ENCODE results near the gene OR52B4. TPM values are rescaled to one million over a fixed set of nuclear protein-coding genes. Genes with fewer than 3 reads are reported as not detected.
A peak's percentile ranks its signal among the peaks of the same experiment; 100 is the strongest.

OR52B4 gene
- total RNA-seq, 4 donors from 2014 or later: 1.5 TPM; not detected in 3

GRCh38 chr11:4393209-4393857 lies 25.1 kb upstream of the OR52B4 start, which contains the start of gene TRIM21:
Gene TRIM21 (minus strand): TSS chr11:4393702. CDS start chr11:4390409, 3,293 bp downstream.
- WGBS, 2 donors: 0 to 1% methylated on average over 13 of the region's 13 CpGs
- H3K4me3 ChIP-seq: peak within 1 kb of the TSS; percentile 66 to 91 (median 78)
- TF ChIP-seq POLR2A (IDR thresholded peaks at IDR 0.05) (peak in 1 of 2 donors; percentile 59), CTCF (IDR thresholded peaks at IDR 0.05) (no peak), EP300 (IDR thresholded peaks at IDR 0.05) (peak in 1 of 2 donors; percentile 68)

GRCh38 chr11:4388221-4388620 lies 20.0 kb upstream of the OR52B4 start:
- no peaks in the 10 kb centered on the region for H3K27me3 ChIP-seq
- WGBS, 2 donors: 93 to 96% methylated on average over 2 of the region's 2 CpGs
- H3K27ac ChIP-seq: no peak overlapping the region
- DNase-seq (ENCODE audit: low spot score in 2 of 2): no peak
- peaks cover 0 to 17% (median 0%) of the 10 kb centered on the region in 4 donors for H3K4me1 ChIP-seq
- H3K36me3 ChIP-seq: peaks cover 0 to 76% (median 20%) of the 10 kb centered on the region in 3 donors
- TF ChIP-seq CTCF (IDR thresholded peaks at IDR 0.05) (no peak), POLR2A (IDR thresholded peaks at IDR 0.05) (no peak), EP300 (IDR thresholded peaks at IDR 0.05) (no peak)
- H3K9me3 ChIP-seq: no peaks in the 10 kb centered on the region
- no peak overlapping the region for H3K4me3 ChIP-seq

More at GRCh38 chr11:4393209-4393857, 25.1 kb upstream of the OR52B4 start, which contains the start of gene TRIM21:
- peak within 1 kb of the TSS; percentile 45 to 92 (median 88) for H3K27ac ChIP-seq
- DNase-seq (ENCODE audit: low spot score in 2 of 2): peak; percentile 66 to 86
- H3K4me1 ChIP-seq: peaks cover 0 to 21% (median 0%) of the 10 kb centered on the region in 4 donors
- H3K36me3 ChIP-seq: peaks cover 0 to 25% (median 9%) of the 10 kb centered on the region in 3 donors
- peaks cover 0 to 1% (median 0%) of the 10 kb centered on the region in 4 donors for H3K9me3 ChIP-seq
- no peaks in the 10 kb centered on the region for H3K27me3 ChIP-seq

- no peak overlapping the region for H3K27ac ChIP-seq
- no peaks in the 10 kb centered on the region for H3K4me1 ChIP-seq
- DNase-seq (ENCODE audit: low spot score in 2 of 2): no peak
- 93 to 94% methylated on average over 3 of the region's 3 CpGs for WGBS, 2 donors
- H3K27me3 ChIP-seq: no peaks in the 10 kb centered on the region
- H3K9me3 ChIP-seq: no peaks in the 10 kb centered on the region
- TF ChIP-seq CTCF (IDR thresholded peaks at IDR 0.05) (no peak), POLR2A (IDR thresholded peaks at IDR 0.05) (no peak), EP300 (IDR thresholded peaks at IDR 0.05) (no peak)
- H3K4me3 ChIP-seq: no peak overlapping the region
- peaks cover 0 to 86% (median 20%) of the 10 kb centered on the region in 3 donors for H3K36me3 ChIP-seq
Measured at GRCh38 chr11:4385978-4386740, 18.0 kb upstream of the OR52B4 start.

GRCh38 chr11:4381901-4382300 lies 13.7 kb upstream of the OR52B4 start:
- H3K4me3 ChIP-seq: no peak overlapping the region
- TF ChIP-seq CTCF (IDR thresholded peaks at IDR 0.05) (no peak), POLR2A (IDR thresholded peaks at IDR 0.05) (no peak), EP300 (IDR thresholded peaks at IDR 0.05) (no peak)
- H3K27ac ChIP-seq: no peak overlapping the region
- no peaks in the 10 kb centered on the region for H3K9me3 ChIP-seq
- no peaks in the 10 kb centered on the region for H3K4me1 ChIP-seq
- no peaks in the 10 kb centered on the region for H3K27me3 ChIP-seq
- no peak for DNase-seq (ENCODE audit: low spot score in 2 of 2)
- H3K36me3 ChIP-seq: peaks cover 0 to 51% (median 10%) of the 10 kb centered on the region in 3 donors
- WGBS, 2 donors: 94 to 96% methylated on average over 2 of the region's 2 CpGs

Data from tibial nerve (tissue), 4 donors.